ENCODE data around the gene FAM89A.
"Not testable (repeated sequence)": the region's sequence is repeated elsewhere in the genome, so short reads cannot be mapped to it uniquely, and the experiment has no call there.

FAM89A gene

GRCh38 chr1:231011360-231011759, 28.7 kb downstream of the FAM89A start:
- FAIRE-seq = no peak
- no peak for DNase-seq (ENCODE audit: insufficient read length, low spot score)
- TF ChIP-seq CTCF (IDR thresholded peaks at IDR 0.05; ENCODE audit: insufficient read depth, missing control alignments) = no peak

- not testable (repeated sequence) for DNase-seq (ENCODE audit: insufficient read length, low spot score); FAIRE-seq
Measured at GRCh38 chr1:231007535-231007934, 32.5 kb downstream of the FAM89A start.

GRCh38 chr1:231001892-231002291, 38.2 kb downstream of the FAM89A start:
- no peak for DNase-seq (ENCODE audit: insufficient read length, low spot score)
- FAIRE-seq = no peak
- TF ChIP-seq CTCF (IDR thresholded peaks at IDR 0.05; ENCODE audit: insufficient read depth, missing control alignments) = no peak

- DNase-seq (ENCODE audit: insufficient read length, low spot score) (no peak), FAIRE-seq (no peak)
- no peak for TF ChIP-seq CTCF (IDR thresholded peaks at IDR 0.05; ENCODE audit: insufficient read depth, missing control alignments)
Measured at GRCh38 chr1:231000639-231001038, 39.4 kb downstream of the FAM89A start.

GRCh38 chr1:231000201-231000600, 39.9 kb downstream of the FAM89A start:
- FAIRE-seq = peak; percentile 41

GRCh38 chr1:230994860-230995259, 45.2 kb downstream of the FAM89A start:
- DNase-seq (ENCODE audit: insufficient read length, low spot score) = no peak
- TF ChIP-seq CTCF (IDR thresholded peaks at IDR 0.05; ENCODE audit: insufficient read depth, missing control alignments) = no peak
- no peak for FAIRE-seq

More at GRCh38 chr1:231000201-231000600, 39.9 kb downstream of the FAM89A start:
- TF ChIP-seq CTCF (IDR thresholded peaks at IDR 0.05; ENCODE audit: insufficient read depth, missing control alignments) = no peak
- no peak for DNase-seq (ENCODE audit: insufficient read length, low spot score)

GRCh38 chr1:230992100-230992774, 47.8 kb downstream of the FAM89A start:
- TF ChIP-seq CTCF (IDR thresholded peaks at IDR 0.05; ENCODE audit: insufficient read depth, missing control alignments) = no peak
- FAIRE-seq (no peak), DNase-seq (ENCODE audit: insufficient read length, low spot score) (no peak)
